AG04449 (cell line): ENCODE data around the gene CNTN5.
"Not testable (repeated sequence)": the region's sequence is repeated elsewhere in the genome, so short reads cannot be mapped to it uniquely, and the experiment has no call there.

ENCODE experiments used
- CTCF ChIA-PET: fragments of 350-600 bp; formaldehyde crosslinking; extraction: SDS; loops from one replicate; lab custom pipeline; 2021; ENCODE audit warnings: antibody characterized with exemption; lab: Yijun Ruan, JAX
- POLR2A ChIA-PET: fragments of 400-600, 350-600 bp; formaldehyde crosslinking; extraction: SDS; loops from one replicate; lab custom pipeline; 2020; ENCODE audit warnings: antibody characterized with exemption, inconsistent platforms; lab: Yijun Ruan, JAX
- DNase-seq: peaks from one replicate; pipeline ENCODE4 v3.0.0-alpha.2; 2010; ENCODE audit warnings: low read depth, low spot score
- H3K4me3 ChIP-seq: 2 replicates; pipeline ENCODE4 v1.5.1; 2011; ENCODE audit warnings: low read depth, mild to moderate bottlenecking, control low read depth, low read length
- CTCF ChIP-seq: IDR thresholded peaks from one replicate; pipeline ENCODE4 v1.5.1; 2011; ENCODE audit warnings: mild to moderate bottlenecking, moderate library complexity, low read length, control low read depth, inconsistent platforms; ENCODE audit not compliant: insufficient read depth; ENCODE audit errors: missing control alignments

Gene CNTN5

GRCh38 chr11:100273066-100273815, 1252.5 kb downstream of the CNTN5 start:
- POLR2A ChIA-PET, result no interaction called here
- no peak for TF ChIP-seq CTCF
- no peak overlapping the region for H3K4me3 ChIP-seq
- DNase-seq, result no peak
- CTCF ChIA-PET, result no interaction called here

GRCh38 chr11:100274466-100274865, 1253.7 kb downstream of the CNTN5 start:
- H3K4me3 ChIP-seq, POLR2A ChIA-PET: not testable (repeated sequence)

GRCh38 chr11:100294748-100295147, 1274.0 kb downstream of the CNTN5 start:
- H3K4me3 ChIP-seq, result no peak overlapping the region
- TF ChIP-seq CTCF, result no peak
- CTCF ChIA-PET, result no interaction called here
- POLR2A ChIA-PET, result no interaction called here
- no peak for DNase-seq

More at GRCh38 chr11:100274466-100274865, 1253.7 kb downstream of the CNTN5 start:
- DNase-seq, CTCF ChIA-PET: not testable (repeated sequence)

- no peak for DNase-seq
- no peak overlapping the region for H3K4me3 ChIP-seq
- CTCF ChIA-PET, result no interaction called here
- TF ChIP-seq CTCF, result no peak
- POLR2A ChIA-PET, result no interaction called here
Measured at GRCh38 chr11:100296051-100296679, 1275.4 kb downstream of the CNTN5 start.

- CTCF ChIA-PET, result no interaction called here
- no peak for TF ChIP-seq CTCF
Measured at GRCh38 chr11:100297516-100297915, 1276.8 kb downstream of the CNTN5 start.

GRCh38 chr11:100302824-100303223, 1282.1 kb downstream of the CNTN5 start:
- CTCF ChIA-PET, result no interaction called here
- H3K4me3 ChIP-seq, result no peak overlapping the region
- no peak for TF ChIP-seq CTCF
- DNase-seq, result no peak
- POLR2A ChIA-PET, result no interaction called here

More at GRCh38 chr11:100297516-100297915, 1276.8 kb downstream of the CNTN5 start:
- H3K4me3 ChIP-seq, result no peak overlapping the region
- POLR2A ChIA-PET, result no interaction called here
- no peak for DNase-seq

- no peak overlapping the region for H3K4me3 ChIP-seq
- CTCF ChIA-PET, result no interaction called here
- no peak for DNase-seq
- TF ChIP-seq CTCF, result no peak
- POLR2A ChIA-PET, result no interaction called here
Measured at GRCh38 chr11:100303897-100304296, 1283.1 kb downstream of the CNTN5 start.
